Activated naive CD4-positive, alpha-beta T cell treated with Interleukin-2 at 50 U/mL for 16 hours (primary cell): ENCODE measurements around the gene CAMKK2.
A peak's percentile ranks its signal among the peaks of the same experiment; 100 is the strongest.
"Not testable (repeated sequence)": the region's sequence is repeated elsewhere in the genome, so short reads cannot be mapped to it uniquely, and the experiment has no call there.

Source experiments
- DNase-seq: peaks from one replicate; pipeline ENCODE4 v3.0.0-alpha.2; 2020

The CAMKK2 gene

DNA sequence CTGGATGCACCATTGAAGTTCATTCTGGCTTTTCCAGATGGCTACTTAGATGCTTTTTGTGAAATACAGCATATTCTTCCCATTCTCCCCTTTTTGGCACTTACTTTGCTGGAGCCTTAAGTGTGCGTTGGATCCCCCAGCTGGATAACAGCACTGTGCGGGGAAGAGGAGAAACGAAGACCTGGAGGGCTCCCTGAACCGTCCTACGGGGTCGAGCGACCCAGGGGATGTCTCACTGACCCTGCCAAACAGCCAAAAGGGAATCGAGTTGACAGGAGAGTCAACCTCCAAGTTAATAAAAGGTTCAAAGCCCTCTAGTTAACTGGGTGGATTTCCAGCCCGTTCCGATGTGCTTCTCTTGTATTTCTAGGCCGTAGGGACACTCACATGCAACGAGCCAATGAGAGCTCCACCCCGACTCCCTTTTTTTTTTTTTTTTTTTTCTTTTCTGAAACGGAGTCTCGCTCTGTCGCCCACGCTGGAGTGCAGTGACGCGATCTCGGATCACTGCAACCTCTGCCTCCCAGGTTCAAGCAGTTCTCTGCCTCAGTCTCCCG lies 1.0 kb upstream of the CAMKK2 start:
- DNase-seq: peak; percentile 64

- DNase-seq: no peak
These were observed 527 bp downstream of the CAMKK2 start for GRCh38 chr12:121295746-121296617.

DNA sequence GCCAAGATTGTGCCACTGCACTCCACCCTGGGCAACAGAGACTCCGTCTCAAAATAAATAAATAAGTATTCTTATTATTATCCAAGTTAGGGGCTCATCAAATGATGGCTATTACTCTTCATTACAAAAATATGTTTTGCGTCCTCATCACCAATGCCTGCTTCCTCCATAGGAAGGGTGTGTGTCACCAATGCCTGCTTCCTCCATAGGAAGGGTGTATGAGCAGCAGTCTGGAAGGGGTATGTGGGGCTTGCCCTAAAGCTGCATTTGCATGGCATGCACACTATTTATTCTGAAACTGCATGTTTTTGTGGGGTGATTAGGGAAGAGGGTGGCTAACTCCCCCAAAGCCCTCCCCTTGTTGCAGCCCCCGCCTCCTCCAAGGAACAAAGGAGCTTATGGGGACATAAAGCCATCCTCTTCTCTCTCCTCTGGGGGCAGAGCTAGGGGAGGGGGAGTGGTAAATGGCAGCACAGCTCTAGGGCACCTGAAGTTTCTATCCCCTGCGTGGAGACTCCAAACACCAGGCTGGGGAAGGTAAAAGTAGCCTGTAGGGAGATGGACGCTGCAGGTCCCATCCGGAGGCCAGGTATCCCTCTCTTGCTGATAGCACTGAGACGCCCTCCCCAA lies 1.3 kb downstream of the CAMKK2 start:
- DNase-seq: peak; percentile 4

DNA sequence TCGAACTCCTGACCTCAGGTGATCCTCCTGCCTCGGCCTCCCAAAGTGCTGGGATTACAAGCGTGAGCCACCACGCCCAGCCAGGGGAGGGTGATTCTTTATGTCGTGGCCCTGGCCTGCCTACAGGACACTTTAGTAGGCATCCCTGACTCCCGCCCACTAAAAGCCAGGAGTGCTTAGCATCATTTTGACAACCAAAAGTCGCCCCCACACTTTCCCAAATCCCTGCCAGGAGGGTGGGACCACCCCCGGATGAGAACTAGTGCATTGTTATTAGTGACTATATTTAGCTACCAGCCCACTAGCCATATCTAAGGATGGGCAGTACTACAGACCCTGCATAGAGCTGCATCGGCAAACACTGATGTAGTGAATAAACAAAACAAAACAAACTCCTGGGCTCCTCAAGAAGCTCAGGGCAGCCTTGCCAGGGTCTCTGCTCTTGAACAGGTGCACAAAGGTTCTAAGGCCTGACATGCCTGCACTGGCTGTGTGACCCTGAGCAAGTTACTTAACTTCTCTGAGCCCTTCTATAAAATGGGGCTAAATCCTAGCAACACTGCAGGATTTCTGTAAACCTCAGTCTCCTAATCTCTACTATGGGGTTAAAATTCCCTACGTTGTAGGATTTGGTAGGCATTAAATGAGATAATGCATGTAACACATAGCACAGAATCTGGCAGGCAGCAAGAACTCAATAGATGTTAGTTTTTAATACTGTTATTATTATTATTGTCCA lies 2.2 kb downstream of the CAMKK2 start:
- DNase-seq: no peak

DNA sequence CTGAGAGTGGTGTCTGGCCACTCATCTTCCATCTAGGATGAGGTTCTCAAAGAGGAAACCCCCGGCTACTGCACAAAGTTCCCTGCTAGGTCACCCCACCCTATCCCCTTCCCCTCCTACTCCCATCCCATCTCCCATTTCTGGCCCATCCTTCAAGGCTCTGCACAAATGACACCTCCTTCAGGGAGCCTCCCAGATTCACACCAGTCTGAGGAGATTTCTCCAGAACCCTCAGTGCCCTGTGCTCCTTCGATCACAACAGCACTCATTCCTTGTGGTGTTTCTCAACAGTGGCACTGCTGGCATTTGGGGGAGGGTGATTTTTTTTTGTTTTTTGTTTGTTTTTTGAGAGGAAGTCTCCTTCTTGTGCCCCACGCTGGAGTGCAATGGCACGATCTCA lies 2.9 kb downstream of the CAMKK2 start:
- DNase-seq: no peak

GRCh38 chr12:121290410-121290809 lies 6.1 kb downstream of the CAMKK2 start:
- DNase-seq: no peak

GRCh38 chr12:121289962-121290361 lies 6.5 kb downstream of the CAMKK2 start:
- DNase-seq: no peak

- no peak for DNase-seq
These were observed 7.5 kb downstream of the CAMKK2 start for GRCh38 chr12:121288986-121289385.

DNA sequence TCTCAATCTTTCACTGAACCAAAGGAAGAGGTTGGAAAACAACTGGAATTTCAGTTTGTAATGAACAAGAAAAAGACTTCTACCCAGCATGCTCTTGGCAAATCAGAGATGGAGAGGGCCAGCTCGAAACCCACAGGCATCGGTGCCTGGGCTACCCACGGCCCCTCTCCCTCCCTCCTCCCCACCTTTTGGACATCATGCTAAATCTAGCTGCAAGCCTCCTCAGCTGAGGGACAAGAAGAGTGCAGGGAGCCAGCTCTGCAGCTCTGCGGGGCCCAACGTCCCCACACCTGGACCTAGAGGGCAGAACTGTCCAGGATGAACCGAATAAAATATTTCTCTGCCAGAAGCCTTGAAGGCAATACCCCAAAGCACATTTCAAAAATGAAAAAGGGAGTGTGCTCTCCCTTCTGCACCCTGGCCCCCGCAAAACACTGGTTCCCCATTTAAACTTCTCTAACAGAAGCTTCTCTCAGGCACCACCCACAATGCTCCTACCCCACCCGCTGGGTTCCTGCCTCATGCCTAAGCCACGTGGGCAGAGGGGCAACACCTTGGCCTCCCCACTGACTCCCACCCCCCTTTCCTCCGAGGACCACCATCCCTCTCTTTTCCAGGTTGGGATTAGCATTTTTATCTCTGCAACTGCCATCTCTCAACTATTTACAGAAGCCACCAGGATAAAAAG lies 8.2 kb downstream of the CAMKK2 start:
- DNase-seq: no peak

DNA sequence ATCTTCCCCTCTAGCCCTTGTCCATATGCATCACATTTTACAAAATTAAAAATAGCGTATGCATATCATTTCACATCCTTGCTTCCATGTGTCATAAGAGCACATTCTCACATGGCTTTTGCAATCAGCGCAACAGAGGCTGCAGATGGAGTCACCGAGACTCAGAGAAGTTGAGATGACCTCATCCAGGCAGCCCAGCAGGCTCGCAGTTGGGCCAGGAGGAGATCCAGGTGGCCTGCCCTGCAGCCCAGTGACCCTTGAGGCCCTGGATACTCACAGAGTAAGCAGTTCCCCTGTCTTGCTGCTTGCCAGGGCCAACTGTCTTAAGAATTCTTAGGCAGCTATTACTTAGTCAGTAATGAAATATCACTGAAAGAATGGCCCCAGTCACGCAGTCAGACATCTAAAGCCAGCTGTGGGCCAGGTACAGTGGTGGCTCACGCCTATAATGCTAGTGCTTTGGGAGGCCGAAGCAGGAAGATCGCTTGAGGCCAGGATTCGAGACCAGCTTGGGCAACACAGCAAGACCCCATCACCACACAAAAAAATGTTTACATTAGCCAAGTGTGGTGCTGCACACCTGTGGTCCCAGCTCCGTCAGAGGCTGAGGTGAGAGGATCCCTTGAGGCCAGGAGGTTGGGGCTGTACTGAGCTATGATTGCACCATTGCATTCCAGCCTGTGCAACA lies 9.1 kb downstream of the CAMKK2 start:
- DNase-seq: no peak

DNA sequence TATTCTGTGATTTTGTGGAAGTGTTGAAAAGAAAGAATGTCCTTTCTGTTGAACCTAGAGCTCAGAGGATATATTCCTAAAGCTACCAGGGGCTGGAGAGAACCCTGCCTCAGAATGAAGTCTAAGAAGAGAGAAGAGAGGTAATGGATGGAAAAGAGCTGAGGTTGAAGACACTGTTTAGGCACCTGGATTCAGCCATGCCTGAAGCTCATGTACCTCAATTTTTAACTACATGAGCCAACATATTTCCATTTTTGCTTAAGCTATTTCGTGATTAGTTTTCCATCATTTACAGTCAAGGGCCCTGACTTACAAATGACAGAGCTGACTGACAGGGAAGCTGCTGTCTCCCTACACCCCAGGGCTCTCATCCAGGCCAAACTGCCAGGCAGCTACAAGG lies 10.7 kb downstream of the CAMKK2 start:
- no peak for DNase-seq

- DNase-seq: no peak
These were observed 11.7 kb downstream of the CAMKK2 start for GRCh38 chr12:121284551-121285390.

DNA sequence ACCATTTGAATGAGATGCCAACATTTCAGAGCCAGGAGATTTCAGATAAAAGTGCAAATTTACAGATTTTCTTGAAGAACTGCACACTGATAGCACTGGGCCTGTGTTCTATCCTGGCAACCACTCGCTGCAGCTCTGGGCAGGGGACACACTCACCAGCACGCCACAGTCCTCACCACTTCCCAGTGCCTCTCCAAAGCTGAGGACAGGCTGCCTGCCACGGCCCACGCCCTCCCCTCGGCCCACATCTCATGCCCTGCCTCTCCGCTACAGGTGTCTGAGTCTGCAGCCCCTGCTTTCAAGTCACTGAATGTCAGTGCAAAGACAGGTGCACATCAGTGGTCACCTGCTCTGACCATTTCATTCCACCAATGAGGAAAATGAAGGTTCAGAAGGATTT lies 12.7 kb downstream of the CAMKK2 start:
- no peak for DNase-seq

DNA sequence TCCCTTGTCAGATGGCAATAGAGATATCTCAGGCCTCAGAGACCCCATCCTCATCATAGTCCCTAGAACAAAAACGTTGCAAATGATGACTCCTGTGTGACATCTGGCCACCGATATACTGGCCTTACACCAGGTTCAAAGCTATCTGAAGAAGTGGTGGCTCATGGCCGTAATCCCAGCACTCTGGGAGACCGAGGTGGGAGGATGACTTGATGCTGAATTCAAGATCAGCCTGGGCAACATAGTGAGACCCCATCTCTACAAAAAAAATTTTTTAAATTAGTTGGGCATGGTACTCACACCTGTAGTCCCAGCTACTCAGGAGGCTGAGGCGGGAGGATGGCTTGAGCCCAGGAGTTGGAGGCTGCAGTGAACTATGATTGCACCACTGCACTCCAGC lies 13.1 kb downstream of the CAMKK2 start:
- no peak for DNase-seq

GRCh38 chr12:121282910-121283309 lies 13.6 kb downstream of the CAMKK2 start:
- DNase-seq: not testable (repeated sequence)

- DNase-seq: no peak
These were observed 14.3 kb downstream of the CAMKK2 start for GRCh38 chr12:121282072-121282742.

- not testable (repeated sequence) for DNase-seq
These were observed 15.4 kb downstream of the CAMKK2 start for GRCh38 chr12:121281116-121281515.

GRCh38 chr12:121280531-121280930 lies 16.0 kb downstream of the CAMKK2 start:
- DNase-seq: not testable (repeated sequence)

GRCh38 chr12:121279507-121279915 lies 17.0 kb downstream of the CAMKK2 start:
- no peak for DNase-seq

DNA sequence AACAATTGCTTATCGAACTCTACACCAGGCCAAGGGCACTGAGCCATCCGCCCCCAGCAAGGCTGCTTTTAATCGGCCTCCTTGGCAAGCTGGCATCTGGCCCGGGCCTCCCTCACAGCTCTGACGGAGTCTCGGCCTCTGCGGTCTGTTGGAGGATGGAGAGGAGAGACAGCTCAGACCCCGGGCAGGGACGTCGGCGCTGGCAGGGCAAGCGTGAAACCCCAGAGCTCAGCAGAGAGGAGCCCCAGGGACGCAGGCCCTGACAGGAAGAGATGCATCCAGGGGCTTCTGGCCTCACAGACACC lies 17.5 kb downstream of the CAMKK2 start:
- DNase-seq: no peak
